HG03159 (cell line): ENCODE data around the gene CLDND2.

ENCODE experiments used
- ATAC-seq: cut with Tn5 transposase; IDR thresholded peaks from one replicate; pipeline ENCODE4 v1.9.1; 2021; ENCODE audit warnings: mild to moderate bottlenecking, moderate library complexity; ENCODE audit not compliant: unreplicated experiment

CLDND2 gene

GRCh38 chr19:51357952-51358351 lies 10.9 kb downstream of the CLDND2 start:
- no peak for ATAC-seq

GRCh38 chr19:51356159-51356801 lies 12.5 kb downstream of the CLDND2 start:
- ATAC-seq, result no peak

- ATAC-seq, result no peak
These were observed 14.1 kb downstream of the CLDND2 start for GRCh38 chr19:51354742-51355148.

GRCh38 chr19:51354103-51354741 lies 14.6 kb downstream of the CLDND2 start:
- ATAC-seq, result no peak

GRCh38 chr19:51352783-51353360 lies 15.9 kb downstream of the CLDND2 start:
- ATAC-seq, result no peak

- no peak for ATAC-seq
These were observed 17.4 kb downstream of the CLDND2 start for GRCh38 chr19:51351266-51351990.

- no peak for ATAC-seq
These were observed 21.4 kb downstream of the CLDND2 start for GRCh38 chr19:51347209-51347928.

GRCh38 chr19:51346742-51347141 lies 22.1 kb downstream of the CLDND2 start:
- ATAC-seq, result no peak

GRCh38 chr19:51345076-51345620 lies 23.7 kb downstream of the CLDND2 start:
- ATAC-seq, result no peak

- ATAC-seq, result no peak
These were observed 25.9 kb downstream of the CLDND2 start for GRCh38 chr19:51342631-51343569.

GRCh38 chr19:51341976-51342580 lies 26.7 kb downstream of the CLDND2 start, which contains the start of gene VSIG10L:
Gene VSIG10L (minus strand): TSS chr19:51342139. CDS start chr19:51342124, 15 bp downstream.
- no peak for ATAC-seq

- no peak for ATAC-seq
These were observed 27.7 kb downstream of the CLDND2 start for GRCh38 chr19:51341066-51341465.

GRCh38 chr19:51339687-51340656 lies 28.8 kb downstream of the CLDND2 start:
- ATAC-seq, result peak; percentile 58

- ATAC-seq, result no peak
These were observed 29.5 kb downstream of the CLDND2 start for GRCh38 chr19:51339313-51339686.

GRCh38 chr19:51338563-51339312 lies 30.1 kb downstream of the CLDND2 start:
- ATAC-seq, result peak; percentile 60

GRCh38 chr19:51337861-51338562 lies 30.8 kb downstream of the CLDND2 start:
- no peak for ATAC-seq
